ENCODE measurements around the gene ABCG4.
A peak's percentile ranks its signal among the peaks of the same experiment; 100 is the strongest.
"Not testable (repeated sequence)": the region's sequence is repeated elsewhere in the genome, so short reads cannot be mapped to it uniquely, and the experiment has no call there.

Gene ABCG4

DNA sequence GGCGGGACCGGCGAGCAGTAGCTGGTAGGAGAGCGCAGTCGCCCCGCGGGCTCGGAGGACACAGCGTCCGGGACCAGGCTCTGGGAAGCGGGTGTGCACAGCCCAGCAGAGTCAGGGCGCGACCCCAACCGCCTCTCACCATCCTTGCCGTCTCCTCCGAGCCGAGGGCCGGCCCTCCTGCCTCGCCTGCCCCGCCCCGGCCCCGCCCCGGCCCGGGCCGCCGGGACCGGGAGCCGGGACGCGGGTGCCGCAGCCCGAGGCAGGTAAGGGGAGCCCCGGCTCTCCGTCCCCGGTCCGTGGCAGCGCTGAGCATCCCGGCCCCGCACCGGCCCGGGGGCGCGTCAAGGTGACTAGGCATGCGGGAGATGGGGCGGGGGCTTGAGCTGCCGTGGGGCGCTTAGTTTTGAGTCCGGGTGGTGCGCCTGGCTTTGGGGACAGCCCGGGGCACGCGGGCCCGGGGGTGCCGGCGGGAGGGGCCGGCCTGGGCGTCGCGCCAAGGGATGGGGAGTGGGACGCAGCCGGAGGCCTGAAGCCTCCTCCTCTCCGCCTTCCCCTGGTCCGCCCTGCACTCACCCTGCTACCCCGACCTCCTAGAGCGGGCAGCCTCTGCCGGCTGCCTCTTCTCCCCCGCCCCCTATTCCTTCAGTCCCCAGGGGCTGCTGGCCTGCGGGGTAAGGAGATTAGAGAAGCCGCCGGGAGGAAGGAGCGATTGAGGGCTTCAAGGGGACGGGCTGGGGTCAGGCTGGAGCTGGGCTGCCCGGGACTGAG, at the start of gene ABCG4:
Gene ABCG4, plus strand, starts transcription at position 35 of the 768 bp plus-strand sequence. CDS start 914 bp downstream, outside the sequence.
- no peak for DNase-seq (ENCODE audit: low spot score)

DNA sequence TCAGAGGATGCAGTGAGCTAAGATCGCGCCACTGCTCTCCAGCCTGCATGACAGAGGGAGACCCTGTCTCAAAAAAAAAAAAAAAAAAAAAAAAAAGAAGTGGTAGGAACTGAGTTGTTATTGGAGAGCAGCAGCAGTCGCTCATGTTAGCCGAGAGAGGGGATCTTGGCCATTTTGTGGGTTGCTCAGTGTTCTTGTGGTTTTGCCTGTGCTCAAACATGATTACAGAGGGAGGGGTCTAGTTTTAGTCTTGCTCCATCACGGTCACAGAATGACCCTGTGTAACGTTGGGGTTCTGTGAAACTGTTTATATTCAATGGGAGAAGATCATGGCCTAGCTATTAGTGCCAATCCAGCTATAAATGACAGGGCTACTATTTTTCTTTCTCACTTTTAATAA, 49.1 kb upstream of the ABCG4 start:
- DNase-seq (ENCODE audit: low spot score), result no peak

DNA sequence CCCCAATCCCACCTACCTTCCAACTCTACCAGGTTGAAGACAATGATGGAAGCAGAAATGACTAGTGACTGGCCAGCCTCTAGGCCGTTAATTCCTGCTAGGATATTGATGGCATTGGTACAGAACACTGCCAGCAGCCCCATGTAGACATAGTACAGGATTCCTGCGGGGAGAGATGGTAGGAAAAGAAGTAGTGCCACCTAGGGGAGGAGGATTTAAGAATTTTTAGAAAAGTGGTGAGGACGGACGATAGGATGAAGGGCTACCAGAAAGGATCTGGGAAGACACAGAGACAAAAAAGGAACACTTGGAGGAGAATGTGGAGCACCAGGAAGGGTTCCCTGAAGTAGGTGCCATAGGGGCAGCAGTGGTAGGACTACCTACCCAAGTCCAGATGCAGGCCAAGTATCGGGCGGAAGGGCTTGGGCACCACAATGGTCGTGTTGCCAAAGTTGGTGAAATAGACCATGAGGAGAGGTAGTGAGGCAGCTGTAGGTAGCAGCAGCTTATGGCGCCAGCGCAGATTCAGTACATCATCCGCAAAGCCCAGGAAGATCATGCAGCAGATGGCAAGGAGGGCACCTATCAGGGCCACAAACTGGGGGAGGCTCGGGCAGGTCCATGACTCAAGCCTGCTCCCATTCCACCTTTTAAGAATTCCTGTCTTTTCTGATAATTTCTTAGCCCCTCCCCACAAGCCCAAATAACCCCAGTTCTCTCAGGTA, 48.4 kb upstream of the ABCG4 start:
- no peak for DNase-seq (ENCODE audit: low spot score)

DNA sequence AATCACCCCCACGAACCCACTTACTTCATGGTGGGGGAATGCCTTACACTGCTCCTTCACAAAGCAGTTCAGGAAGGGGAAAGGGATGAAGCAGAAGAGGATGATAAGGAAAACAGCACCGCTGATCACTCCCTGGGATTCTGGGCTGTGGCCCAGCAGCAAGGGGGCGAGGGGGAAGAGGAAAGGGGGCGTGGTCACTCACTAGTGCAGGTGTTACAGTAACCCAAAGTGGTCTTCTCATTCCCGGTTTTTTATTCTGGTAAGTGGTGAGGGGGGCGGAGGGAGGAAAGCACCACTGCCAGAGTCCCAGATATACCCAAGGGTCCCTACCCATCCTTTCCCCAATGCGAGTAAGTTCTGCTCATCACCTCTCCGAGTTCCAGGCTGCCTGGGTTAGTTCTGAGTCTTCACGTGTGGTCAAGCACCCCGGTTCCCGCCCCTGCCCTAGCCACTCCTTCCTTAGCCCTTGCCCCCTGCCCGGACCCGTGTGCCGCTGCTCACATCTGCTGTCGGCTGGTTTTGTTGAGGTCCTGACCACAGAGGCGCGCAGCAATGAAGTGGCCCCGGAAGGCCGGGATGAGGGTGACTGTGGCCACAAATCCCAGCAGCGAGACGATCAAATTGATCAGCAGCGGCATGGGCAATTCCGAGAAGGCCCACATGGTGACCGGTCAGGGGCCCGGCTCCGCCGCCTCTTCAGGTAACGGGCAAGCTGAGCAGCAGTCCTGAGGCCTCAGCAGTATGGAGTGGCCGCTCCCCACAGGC, 47.7 kb upstream of the ABCG4 start:
- DNase-seq (ENCODE audit: low spot score), result no peak

DNA sequence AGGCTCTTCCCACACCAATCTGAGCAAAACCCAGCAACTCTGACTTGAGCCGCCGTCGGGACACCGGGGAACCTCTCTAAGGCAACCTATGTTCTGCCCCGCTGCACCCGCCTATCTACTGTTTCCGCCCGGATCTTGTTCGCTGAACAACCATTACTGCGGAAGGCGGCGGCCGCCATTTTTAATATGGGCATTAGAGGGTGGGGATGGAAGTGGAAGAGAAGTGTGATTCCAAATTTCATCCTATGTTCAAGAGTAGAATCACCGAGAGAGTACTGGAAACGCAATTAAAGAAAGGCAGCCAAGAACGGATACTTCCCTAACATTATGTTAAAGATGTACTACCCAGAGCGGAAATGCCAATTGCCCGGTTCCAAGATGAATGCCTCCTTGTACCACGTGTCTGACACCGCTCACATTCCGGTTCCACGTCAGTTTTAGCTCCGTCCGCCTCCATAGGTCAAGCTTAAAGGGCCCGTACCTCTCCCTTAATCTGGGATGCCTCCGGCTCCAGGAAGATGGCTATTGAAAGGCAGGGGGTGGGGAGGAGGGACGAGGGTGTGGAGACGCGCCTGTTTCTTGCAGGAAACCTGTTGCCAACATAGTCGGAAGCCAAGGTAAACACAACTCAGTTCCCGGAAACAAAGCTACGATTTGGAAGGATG, 47.0 kb upstream of the ABCG4 start, which contains the start of gene DPAGT1:
Gene DPAGT1, minus strand, starts transcription at position 95 of the 665 bp plus-strand sequence. CDS start 198 bp downstream, outside the sequence.
- peak; percentile 95 for DNase-seq (ENCODE audit: low spot score)

DNA sequence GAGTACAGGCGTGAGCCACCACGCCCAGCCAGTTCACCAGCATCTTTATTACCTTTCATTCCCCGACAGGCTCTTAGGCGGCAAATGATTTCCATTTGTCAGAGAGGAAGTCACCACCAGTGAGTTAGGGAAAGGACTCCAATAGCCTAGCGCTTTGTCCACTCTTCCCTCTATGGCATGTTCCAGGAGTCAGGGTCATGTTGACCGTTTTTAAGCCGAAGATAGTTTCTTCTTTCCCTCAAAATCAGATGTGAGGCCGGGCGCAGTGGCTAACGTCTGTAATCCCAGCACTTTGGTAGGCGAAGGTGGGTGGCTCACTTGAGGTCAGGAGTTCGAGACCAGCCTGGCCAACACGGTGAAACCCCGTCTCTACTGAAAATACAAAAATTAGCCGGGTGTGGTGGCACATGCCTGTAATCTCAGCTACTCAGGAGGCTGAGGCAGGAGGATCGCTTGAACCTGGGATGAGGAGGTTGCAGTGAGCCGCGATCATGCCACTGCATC, 45.6 kb upstream of the ABCG4 start:
- not testable (repeated sequence) for DNase-seq (ENCODE audit: low spot score)

DNA sequence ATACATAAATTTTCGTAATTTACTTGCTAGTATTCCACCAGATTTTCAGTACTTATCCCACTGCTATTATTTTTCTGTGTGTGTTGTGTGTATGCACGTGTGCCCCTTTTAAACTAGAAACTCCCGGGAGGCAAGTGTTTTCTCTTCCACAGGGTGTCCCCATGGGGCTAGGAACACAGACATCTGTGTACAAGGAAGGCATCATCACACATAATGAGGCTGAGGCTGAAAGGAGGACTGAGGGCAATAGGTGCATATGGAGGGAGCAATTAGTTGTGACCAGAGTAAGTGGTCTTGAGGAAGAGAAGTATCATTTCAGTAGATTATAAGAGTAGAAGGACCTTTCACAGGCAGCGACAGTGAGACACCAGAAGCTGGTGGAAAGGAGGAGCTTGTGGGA, 45.1 kb upstream of the ABCG4 start:
- no peak for DNase-seq (ENCODE audit: low spot score)

DNA sequence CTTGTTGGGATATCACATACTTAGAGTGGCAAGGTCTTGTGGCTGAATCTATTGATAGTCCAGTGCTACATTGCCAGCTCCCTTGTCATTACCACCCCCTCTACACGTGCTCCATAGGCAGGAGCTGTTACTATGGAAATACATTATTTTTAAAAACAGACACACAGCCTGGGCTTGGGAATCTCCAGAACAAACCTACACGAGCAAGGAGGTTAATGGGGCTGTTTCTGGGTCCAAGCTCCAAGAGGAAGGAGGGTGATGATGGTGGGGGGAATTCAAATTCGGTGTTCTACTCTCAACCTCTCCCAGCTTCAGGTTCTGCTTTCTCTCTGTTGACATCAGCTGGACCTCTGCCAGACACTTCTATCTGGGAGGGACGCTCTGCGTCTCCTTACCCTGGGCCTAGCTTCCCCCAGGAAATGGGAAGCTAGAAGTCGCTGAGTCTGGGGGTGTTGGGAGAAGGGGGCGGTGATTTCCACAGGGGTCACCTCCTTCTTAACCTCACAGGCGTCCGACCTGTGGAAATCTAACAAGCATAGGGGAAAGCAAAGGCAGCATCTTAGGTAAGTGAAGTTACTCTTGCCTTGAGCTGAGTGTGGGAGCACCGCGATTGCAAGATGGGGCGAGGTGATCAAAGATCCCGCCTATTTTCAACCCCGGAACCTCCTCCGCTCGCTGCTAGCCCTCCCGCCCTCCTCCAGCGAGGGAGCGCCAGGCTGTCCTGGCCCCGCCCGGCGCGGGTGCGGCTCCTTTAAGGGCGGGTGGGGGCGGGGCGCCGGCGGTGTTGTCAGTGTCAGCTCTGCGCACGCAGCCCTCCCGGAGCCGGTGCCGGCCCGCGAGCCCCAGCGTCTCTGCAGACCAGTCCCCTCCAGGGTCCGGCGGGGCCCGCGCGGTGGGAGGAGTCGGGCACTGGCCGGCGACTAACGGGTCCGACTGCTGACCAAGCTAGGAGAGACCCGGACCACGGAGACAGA, 42.0 kb upstream of the ABCG4 start, which contains the start of gene C2CD2L:
Gene C2CD2L, plus strand, starts transcription at position 781 of the 974 bp plus-strand sequence. CDS start 398 bp downstream, outside the sequence.
- peak; percentile 89 for DNase-seq (ENCODE audit: low spot score)

DNA sequence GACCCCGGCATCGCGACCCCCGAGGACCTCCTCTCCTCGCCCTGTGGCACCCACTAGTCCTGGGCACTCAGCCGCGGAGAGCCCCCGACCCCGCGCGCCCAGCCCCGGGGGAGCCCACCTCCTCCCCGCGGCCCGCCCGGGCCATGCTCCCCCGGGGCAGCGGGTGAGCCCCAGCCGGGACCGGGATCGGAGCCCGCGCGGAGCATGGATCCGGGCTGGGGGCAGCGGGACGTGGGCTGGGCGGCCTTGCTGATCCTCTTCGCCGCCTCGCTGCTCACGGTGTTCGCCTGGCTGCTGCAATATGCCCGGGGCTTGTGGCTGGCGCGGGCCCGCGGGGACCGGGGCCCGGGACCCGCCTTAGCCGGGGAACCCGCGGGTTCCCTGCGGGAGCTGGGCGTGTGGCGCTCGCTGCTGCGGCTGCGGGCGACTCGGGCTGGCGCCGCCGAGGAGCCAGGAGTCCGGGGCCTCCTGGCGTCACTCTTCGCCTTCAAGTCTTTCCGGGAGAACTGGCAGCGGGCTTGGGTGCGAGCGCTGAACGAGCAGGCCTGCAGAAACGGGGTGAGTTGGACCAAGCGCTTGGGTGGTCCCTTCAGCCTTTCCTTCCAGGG, 41.2 kb upstream of the ABCG4 start:
- DNase-seq (ENCODE audit: low spot score), result no peak

DNA sequence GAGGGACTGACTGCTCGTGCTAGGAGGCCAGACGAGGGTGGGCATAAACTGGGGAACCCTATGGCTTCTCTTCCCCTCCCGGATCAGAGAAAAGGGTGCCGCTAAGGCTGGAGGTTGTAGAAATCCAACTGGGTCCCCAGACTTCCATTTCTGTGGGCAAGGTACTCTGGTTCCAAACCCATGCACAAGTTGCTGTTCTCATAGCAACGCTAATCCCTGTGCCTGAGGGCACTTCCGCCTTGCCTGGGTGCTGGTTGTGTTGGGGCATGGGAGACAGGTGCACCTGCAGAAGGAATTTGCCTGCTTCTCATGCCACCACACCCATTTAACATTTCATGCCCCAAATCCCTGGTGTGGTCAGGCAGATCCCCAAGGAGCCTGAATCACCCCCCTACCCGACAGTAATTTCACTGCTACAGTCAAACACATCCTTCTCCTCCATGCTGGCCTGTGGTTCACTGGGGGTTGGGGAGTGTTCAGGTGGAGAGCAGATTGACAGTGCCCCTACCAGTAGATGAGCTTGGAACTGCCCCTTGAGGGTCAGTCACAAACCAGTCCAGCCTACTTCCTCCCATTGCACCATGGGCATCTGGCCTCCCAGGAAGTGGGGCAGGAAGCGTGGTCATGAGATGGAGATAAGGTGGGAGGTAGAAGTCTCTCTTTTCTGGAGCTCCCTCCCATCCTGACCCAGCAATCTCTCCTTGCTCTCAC, 40.6 kb upstream of the ABCG4 start:
- DNase-seq (ENCODE audit: low spot score), result no peak

DNA sequence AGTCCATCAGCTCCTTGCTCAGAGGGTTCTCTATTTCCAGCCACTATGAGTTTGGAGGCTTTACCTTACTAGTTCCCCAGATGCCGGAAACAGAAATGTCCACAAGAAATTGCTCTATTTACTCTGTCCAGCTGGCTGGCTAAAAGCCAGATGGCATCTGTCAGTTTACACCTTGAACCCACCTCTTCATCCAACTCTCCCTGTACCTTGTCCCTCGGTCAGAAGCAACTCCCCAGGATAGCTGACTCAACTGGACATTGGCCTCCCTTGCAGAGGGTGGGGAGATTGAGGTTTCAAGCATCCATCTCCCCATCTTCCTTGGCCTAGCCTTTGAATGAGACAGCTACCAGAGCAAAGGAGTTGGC, 40.0 kb upstream of the ABCG4 start:
- no peak for DNase-seq (ENCODE audit: low spot score)

DNA sequence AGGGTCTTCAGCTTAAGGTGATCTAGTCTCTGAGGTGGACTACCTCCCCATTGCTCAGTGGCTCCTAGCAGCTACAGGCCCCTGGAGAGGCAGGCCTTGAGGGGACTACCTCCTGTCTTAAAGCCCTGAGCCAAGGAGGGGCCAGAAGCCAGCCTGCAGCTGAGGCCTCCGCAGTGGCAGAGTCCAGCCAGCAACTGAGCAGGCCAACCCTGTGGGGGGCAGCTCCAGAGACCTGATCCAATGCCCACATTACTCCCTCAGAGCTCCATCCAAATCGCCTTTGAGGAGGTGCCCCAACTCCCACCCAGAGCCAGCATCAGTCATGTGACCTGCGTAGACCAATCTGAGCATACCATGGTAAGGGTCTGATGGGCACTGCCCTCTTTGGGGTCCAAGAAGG, 39.0 kb upstream of the ABCG4 start:
- no peak for DNase-seq (ENCODE audit: low spot score)

DNA sequence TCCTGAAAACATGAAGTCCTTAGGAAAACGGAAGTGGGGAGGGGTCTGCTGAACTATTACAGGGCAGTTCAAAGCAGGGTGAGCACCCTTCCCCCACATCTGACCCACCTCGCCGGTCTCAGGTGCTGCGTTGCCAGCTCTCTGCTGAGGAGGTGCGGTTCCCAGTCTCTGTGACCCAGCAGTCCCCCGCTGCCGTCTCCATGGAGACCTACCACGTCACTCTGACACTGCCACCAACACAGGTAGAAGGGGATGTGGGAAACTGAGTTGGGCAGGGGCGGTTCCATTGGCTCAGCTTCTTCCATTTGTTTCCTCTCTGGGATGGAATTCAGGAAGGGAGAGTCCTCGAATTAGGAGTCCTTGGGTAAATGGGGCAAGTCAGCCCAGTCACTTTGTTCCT, 38.4 kb upstream of the ABCG4 start:
- no peak for DNase-seq (ENCODE audit: low spot score)

DNA sequence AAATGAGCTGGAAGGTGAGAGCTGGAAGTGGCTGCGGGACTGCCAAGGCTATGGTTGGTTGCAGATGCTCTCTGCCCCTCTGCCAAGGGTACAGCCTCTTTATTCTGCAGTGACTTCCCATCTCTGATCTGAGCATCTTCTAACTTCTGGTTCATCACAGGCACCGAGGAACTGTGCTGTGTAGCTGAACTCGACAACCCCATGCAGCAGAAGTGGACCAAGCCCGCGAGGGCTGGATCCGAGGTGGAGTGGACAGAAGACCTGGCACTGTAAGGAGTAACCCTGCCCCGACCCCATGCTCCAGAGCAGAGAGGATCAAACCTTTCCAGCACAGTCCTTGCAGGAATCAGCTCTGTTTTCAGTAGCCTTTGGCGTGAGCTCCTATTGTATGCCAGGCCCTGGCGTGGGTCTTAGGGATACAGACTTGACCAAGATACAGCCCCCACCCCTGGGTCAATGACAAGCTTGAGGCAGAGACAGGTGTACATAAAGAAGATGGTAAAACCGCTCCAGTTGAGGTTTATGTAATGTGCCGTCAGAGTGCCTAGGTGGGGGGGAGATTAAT, 37.4 kb upstream of the ABCG4 start:
- no peak for DNase-seq (ENCODE audit: low spot score)

DNA sequence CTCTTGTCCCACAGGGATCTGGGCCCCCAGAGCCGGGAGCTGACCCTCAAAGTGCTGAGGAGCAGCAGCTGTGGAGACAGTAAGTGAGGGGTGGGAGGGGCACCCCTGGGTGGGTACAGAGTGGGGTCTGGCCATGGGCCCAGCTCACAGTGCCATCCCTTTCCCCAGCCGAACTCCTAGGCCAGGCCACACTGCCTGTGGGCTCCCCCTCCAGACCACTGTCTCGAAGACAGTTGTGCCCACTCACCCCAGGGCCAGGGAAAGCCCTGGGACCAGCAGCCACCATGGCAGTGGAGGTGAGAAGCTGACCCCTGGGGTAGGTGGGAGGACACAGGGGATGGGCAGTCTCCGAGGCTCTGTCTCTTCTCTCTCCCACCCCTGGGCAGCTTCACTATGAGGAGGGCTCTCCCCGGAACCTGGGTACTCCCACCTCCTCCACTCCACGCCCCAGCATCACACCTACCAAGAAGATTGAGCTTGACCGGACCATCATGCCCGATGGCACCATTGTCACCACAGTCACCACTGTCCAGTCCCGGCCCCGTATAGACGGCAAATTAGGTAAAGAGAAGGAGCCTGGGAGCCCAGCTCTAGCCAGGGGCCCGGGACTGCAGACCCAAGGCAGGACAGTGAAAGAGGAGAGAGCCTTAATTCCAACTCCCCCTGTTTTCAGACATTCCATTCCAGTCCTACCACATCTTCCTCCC, 36.4 kb upstream of the ABCG4 start:
- no peak for DNase-seq (ENCODE audit: low spot score)

DNA sequence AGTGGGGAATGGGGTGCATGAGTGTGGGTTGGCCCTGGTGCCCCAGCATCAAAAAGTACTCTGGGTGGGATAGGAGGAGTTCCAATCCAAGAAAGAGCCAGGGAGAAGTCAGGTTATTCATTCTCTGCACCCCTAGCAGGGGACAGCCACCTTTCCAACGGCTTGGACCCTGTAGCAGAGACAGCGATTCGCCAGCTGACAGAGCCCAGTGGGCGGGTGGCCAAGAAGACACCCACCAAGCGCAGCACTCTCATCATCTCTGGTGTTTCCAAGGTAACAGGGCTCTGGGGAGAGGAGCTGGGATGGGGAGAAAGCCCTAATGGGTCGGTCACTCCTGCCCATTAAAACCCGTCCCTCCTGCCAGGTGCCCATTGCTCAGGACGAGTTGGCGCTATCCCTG, 35.1 kb upstream of the ABCG4 start:
- DNase-seq (ENCODE audit: low spot score), result no peak

DNA sequence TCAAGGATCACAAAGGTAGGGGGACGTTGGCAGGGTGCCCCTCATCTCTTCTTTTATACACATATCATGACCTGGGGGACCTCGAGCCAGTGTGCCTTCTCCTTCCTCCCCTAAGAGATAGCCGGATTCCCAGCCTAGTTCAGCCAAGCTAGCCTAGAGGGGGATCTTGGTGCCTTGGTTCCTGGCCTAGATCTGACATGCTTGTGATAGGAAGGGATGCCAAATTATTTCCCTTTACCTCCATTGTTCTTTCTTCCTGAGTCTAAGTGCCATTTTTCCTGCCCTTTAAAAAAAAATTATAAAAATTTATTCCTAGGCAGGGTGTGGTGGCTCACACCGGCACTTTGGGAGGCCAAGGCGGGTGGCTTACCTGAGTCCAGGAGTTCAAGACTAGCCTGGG, 34.5 kb upstream of the ABCG4 start:
- DNase-seq (ENCODE audit: low spot score), result no peak

DNA sequence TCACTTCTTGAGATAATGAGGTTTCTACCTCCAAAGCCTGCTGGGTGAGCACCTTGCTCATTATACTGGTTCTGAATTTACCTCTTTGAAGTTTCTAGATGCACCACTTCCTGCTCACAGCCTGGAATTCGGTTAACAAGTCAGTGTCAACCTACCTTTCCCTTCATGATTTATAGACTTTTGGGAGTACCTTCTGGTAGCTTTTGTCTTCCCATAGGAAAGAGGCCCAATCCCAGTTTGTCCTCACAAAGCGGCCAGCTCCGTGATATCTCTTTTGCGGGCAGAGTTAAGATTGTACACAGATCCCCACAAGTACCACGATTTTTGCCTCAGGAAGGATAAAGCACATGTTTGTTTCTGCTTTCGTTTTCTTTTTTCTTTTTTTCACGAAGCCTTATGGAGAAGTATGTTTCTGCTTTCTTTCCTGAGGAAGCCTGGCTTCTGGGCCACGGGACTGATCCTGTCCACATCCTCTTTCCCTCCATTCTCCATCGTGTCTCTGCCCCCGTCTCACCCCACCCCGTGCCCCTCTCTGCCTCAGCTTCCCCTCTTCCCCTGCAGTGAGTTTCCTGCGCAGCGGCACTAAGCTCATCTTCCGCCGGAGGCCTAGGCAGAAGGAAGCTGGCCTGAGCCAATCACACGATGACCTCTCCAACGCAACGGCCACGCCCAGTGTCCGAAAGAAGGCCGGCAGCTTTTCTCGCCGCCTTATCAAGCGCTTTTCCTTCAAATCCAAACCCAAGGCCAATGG, 33.2 kb upstream of the ABCG4 start:
- peak; percentile 56 for DNase-seq (ENCODE audit: low spot score)

Measured in globus pallidus (tissue), 1 donor.